Body of pancreas (tissue), 4 donors: ENCODE data around the gene PPP6R2. TPM values are rescaled to one million over a fixed set of nuclear protein-coding genes. Genes with fewer than 3 reads are reported as not detected.

ENCODE experiments used
- ATAC-seq: fragments of 150-250 bp; one replicate; pipeline ENCODE4 v1.9.1; 2016
- DNase-seq, 4 donors: peaks; one replicate each; pipeline ENCODE4 v3.0.0-alpha.2; 2019
- H3K27ac ChIP-seq, 4 donors: fragments of 200-600 bp; sonication (generic); 1 replicate in 3 of 4; 2 replicates in 1 of 4; pipeline versions ENCODE4 v1.5.1 to v1.6.1; 2016 to 2019; ENCODE audit warnings: mild to moderate bottlenecking in 1 of 4, mixed read lengths in 1 of 4, moderate library complexity in 1 of 4
- H3K27me3 ChIP-seq, 2 donors: fragments of 200-600 bp; sonication (generic); one replicate each; pipeline ENCODE4 v1.6.0; 2016; ENCODE audit warnings: mild to moderate bottlenecking in 1 of 2
- H3K36me3 ChIP-seq, 2 donors: fragments of 200-600 bp; sonication (generic); replicated peaks in 1 of 2; 2 replicates each; pipeline ENCODE4 v1.5.1; 2016; ENCODE audit warnings: low read depth in 2 of 2; ENCODE audit not compliant: insufficient read depth in 1 of 2
- H3K4me1 ChIP-seq: fragments of 200-600 bp; sonication (generic); one replicate; pipeline ENCODE4 v1.6.0; 2016
- H3K4me3 ChIP-seq, 2 donors: fragments of 200-600 bp; sonication (generic); 1 replicate in 1 of 2; 2 replicates in 1 of 2; pipeline ENCODE4 v1.5.1; 2016 to 2019
- H3K9me3 ChIP-seq, 3 donors: fragments of 200-600 bp; sonication (generic); 1 replicate in 2 of 3; 2 replicates in 1 of 3; pipeline ENCODE4 v1.5.1; 2016
- CTCF ChIP-seq, 7 experiments: fragments of 450-650 bp in 4 of 7; fragments of 200-600 bp in 3 of 7; sonication (generic) in 3 of 7; IDR thresholded peaks; one replicate each; pipeline ENCODE4 v1.5.1; 2016 to 2019; ENCODE audit warnings: antibody characterized with exemption in 7 of 7
- POLR2A ChIP-seq, 3 donors: fragments of 450-650 bp; IDR thresholded peaks; one replicate each; pipeline ENCODE4 v1.6.1; 2016; ENCODE audit warnings: antibody characterized with exemption in 3 of 3, mild to moderate bottlenecking in 2 of 3
- WGBS, 2 donors: methylation state at CpG; one replicate each; pipeline ENCODE4 v1.1.5; 2017; 5-methylcytosine and 5-hydroxymethylcytosine counted together
- intact Hi-C: fragments of 100-400 bp; cut with DNase I; formaldehyde crosslinking; loops from one replicate; pipeline ENCODE4 v1.15.1; 2023
- total RNA-seq, 2 donors: library from RNA; depleted of rRNA; stranded (reverse); fragments of >200 nt; gene quantifications; one replicate each; pipeline ENCODE4 v1.1.0, GENCODE V29; 2016

PPP6R2 gene
- total RNA-seq, 2 donors from 2014 or later, result 48.8 to 53.4 TPM

GRCh38 chr22:50399751-50400331 is 56.7 kb downstream of the PPP6R2 start:
- H3K27ac ChIP-seq, result peak overlapping the region; percentile 33 to 75 (median 46)
- WGBS, 2 donors, result 67 to 80% methylated on average over 4 to 8 of the region's 8 CpGs
- DNase-seq, result peak; percentile 45 to 56 (median 51)

GRCh38 chr22:50400406-50400805 is 57.3 kb downstream of the PPP6R2 start:
- H3K36me3 ChIP-seq, result peaks cover 0 to 4% of the 10 kb centered on the region in 2 donors
- peak overlapping the region in 3 of 4 donors; percentile 33 to 75 (median 47) for H3K27ac ChIP-seq
- no peak for ATAC-seq
- H3K9me3 ChIP-seq, result no peaks in the 10 kb centered on the region
- no peak overlapping the region for H3K4me3 ChIP-seq
- DNase-seq, result no peak
- TF ChIP-seq CTCF (IDR thresholded peaks at IDR 0.05) (no peak), POLR2A (IDR thresholded peaks at IDR 0.05) (no peak)
- 51% methylated on average over 4 of the region's 4 CpGs for WGBS, 2 donors
- H3K27me3 ChIP-seq, result no peaks in the 10 kb centered on the region
- peaks cover 38% of the 10 kb centered on the region for H3K4me1 ChIP-seq
- intact Hi-C loops, result no loop called here

More at GRCh38 chr22:50399751-50400331, 56.7 kb downstream of the PPP6R2 start:
- H3K27me3 ChIP-seq, result no peaks in the 10 kb centered on the region
- ATAC-seq, result peak; percentile 53
- peaks cover 37% of the 10 kb centered on the region for H3K4me1 ChIP-seq
- peaks cover 0 to 4% of the 10 kb centered on the region in 2 donors for H3K36me3 ChIP-seq
- H3K4me3 ChIP-seq, result no peak overlapping the region
- intact Hi-C loops, result no loop called here
- TF ChIP-seq POLR2A (IDR thresholded peaks at IDR 0.05) (no peak), CTCF (IDR thresholded peaks at IDR 0.05) (peak in 6 of 7 experiments; percentile 21 to 42 (median 30))
- no peaks in the 10 kb centered on the region for H3K9me3 ChIP-seq

- Histone ChIP-seq H3K4me1 (peaks cover 38% of the 10 kb centered on the region), H3K4me3 (no peak overlapping the region), H3K27ac (peak overlapping the region in 1 of 4 donors; percentile 75), H3K36me3 (peaks cover 0 to 2% of the 10 kb centered on the region in 2 donors), H3K9me3 (no peaks in the 10 kb centered on the region), H3K27me3 (no peaks in the 10 kb centered on the region)
- intact Hi-C loops, result no loop called here
- ATAC-seq, result no peak
- TF ChIP-seq POLR2A (IDR thresholded peaks at IDR 0.05) (no peak), CTCF (IDR thresholded peaks at IDR 0.05) (no peak)
- DNase-seq, result no peak
- WGBS, 2 donors, result 96 to 97% methylated on average over 5 of the region's 5 CpGs
Measured at GRCh38 chr22:50400931-50401330, 57.8 kb downstream of the PPP6R2 start.

GRCh38 chr22:50401907-50402306 is 58.8 kb downstream of the PPP6R2 start:
- Histone ChIP-seq H3K36me3 (peaks cover 0 to 4% of the 10 kb centered on the region in 2 donors), H3K4me1 (peaks cover 38% of the 10 kb centered on the region), H3K9me3 (no peaks in the 10 kb centered on the region), H3K27ac (peak overlapping the region in 1 of 4 donors; percentile 23), H3K27me3 (no peaks in the 10 kb centered on the region), H3K4me3 (no peak overlapping the region)
- DNase-seq (no peak), ATAC-seq (no peak)
- no peak for TF ChIP-seq CTCF (IDR thresholded peaks at IDR 0.05)
- no peak for TF ChIP-seq POLR2A (IDR thresholded peaks at IDR 0.05)
- WGBS, 2 donors, result 91 to 94% methylated on average over 4 of the region's 4 CpGs
- intact Hi-C loops, result no loop called here

- ATAC-seq, result peak; percentile 47
- no peaks in the 10 kb centered on the region for H3K27me3 ChIP-seq
- peaks cover 0 to 11% of the 10 kb centered on the region in 2 donors for H3K36me3 ChIP-seq
- peaks cover 35% of the 10 kb centered on the region for H3K4me1 ChIP-seq
- H3K27ac ChIP-seq, result peak overlapping the region in 3 of 4 donors; percentile 41 to 54 (median 53)
- intact Hi-C loops, result no loop called here
- DNase-seq, result peak; percentile 41 to 61 (median 58)
- H3K9me3 ChIP-seq, result no peaks in the 10 kb centered on the region
- TF ChIP-seq CTCF (IDR thresholded peaks at IDR 0.05), result no peak
- TF ChIP-seq POLR2A (IDR thresholded peaks at IDR 0.05), result no peak
- no peak overlapping the region for H3K4me3 ChIP-seq
- 0 to 15% methylated on average over 7 to 8 of the region's 8 CpGs for WGBS, 2 donors
Measured at GRCh38 chr22:50403701-50404101, 60.6 kb downstream of the PPP6R2 start.
